IMR-90 (cell line): ENCODE data around the gene MAP7D1. TPM values are rescaled to one million over a fixed set of nuclear protein-coding genes. Genes with fewer than 3 reads are reported as not detected.

ENCODE experiments used
- ATAC-seq: fragments of 200-7000 bp; cut with Tn5 transposase; 2 replicates; pipeline ENCODE4 v1.9.1; 2020; ENCODE audit warnings: low read depth, mild to moderate bottlenecking, moderate library complexity
- BruUV-seq: library from RNA; stranded (reverse); fragments of 400-500 nt; replicated peaks from 2 replicates; lab custom pipeline; 2021; lab: Mats Ljungman, UMichigan
- CTCF ChIA-PET: fragments of 300-600 bp; formaldehyde crosslinking; extraction: SDS; loops from one replicate; lab custom pipeline; 2021; ENCODE audit warnings: antibody characterized with exemption; lab: Yijun Ruan, JAX
- POLR2A ChIA-PET: fragments of 300-600 bp; sonication (Branson Sonifier 250); formaldehyde crosslinking; loops from one replicate; lab custom pipeline; 2022; ENCODE audit warnings: antibody characterized with exemption; ENCODE audit not compliant: unreplicated experiment; lab: Charles Lee
- DNase-seq: peaks from one replicate; pipeline ENCODE4 v3.0.0; 2013
- H2AFZ ChIP-seq: replicated peaks from 2 replicates; pipeline ENCODE3; 2013; ENCODE audit warnings: low read length, mild to moderate bottlenecking; ENCODE audit not compliant: poor library complexity
- H2AK5ac ChIP-seq: 2 replicates; pipeline ENCODE4 v1.6.1; 2013; ENCODE audit warnings: low read depth, low read length, inconsistent platforms
- H2AK9ac ChIP-seq: replicated peaks from 2 replicates; pipeline ENCODE3; 2013; ENCODE audit warnings: mild to moderate bottlenecking, low read depth, low read length, moderate library complexity; ENCODE audit not compliant: poor library complexity
- H2BK120ac ChIP-seq: 2 replicates; pipeline ENCODE4 v1.6.1; 2013; ENCODE audit warnings: low read depth, low read length, inconsistent platforms
- H2BK15ac ChIP-seq: 3 replicates; pipeline ENCODE4 v1.6.1; 2013; ENCODE audit warnings: low read depth, low read length, inconsistent platforms
- H2BK20ac ChIP-seq: 2 replicates; pipeline ENCODE4 v1.6.1; 2013; ENCODE audit warnings: low read depth, mild to moderate bottlenecking, inconsistent platforms, low read length, moderate library complexity
- H2BK5ac ChIP-seq: 2 replicates; pipeline ENCODE4 v1.6.1; 2013; ENCODE audit warnings: mild to moderate bottlenecking, low read depth, low read length, inconsistent platforms; ENCODE audit not compliant: poor library complexity, severe bottlenecking
- H3K14ac ChIP-seq: replicated peaks from 2 replicates; pipeline ENCODE4 v1.6.1; 2013; ENCODE audit warnings: low read depth, low read length, inconsistent platforms
- H3K18ac ChIP-seq: 2 replicates; pipeline ENCODE4 v1.6.1; 2013; ENCODE audit warnings: low read depth, low read length, control low read depth
- H3K23ac ChIP-seq: 2 replicates; pipeline ENCODE4 v1.6.1; 2013; ENCODE audit warnings: low read depth, low read length, inconsistent platforms
- H3K27ac ChIP-seq: 2 replicates; pipeline ENCODE4 v1.5.1; 2013; ENCODE audit warnings: mild to moderate bottlenecking, control low read depth, low read length; ENCODE audit not compliant: insufficient read depth
- H3K27me3 ChIP-seq: 2 replicates; pipeline ENCODE4 v1.6.1; 2013; ENCODE audit warnings: low read length; ENCODE audit not compliant: control insufficient read depth, insufficient read depth
- H3K36me3 ChIP-seq: 2 replicates; pipeline ENCODE4 v1.6.1; 2013; ENCODE audit warnings: low read length, mixed read lengths; ENCODE audit not compliant: control insufficient read depth, insufficient read depth
- H3K4ac ChIP-seq: 2 replicates; pipeline ENCODE4 v1.6.1; 2013; ENCODE audit warnings: low read depth, low read length, inconsistent platforms
- H3K4me1 ChIP-seq: 2 replicates; pipeline ENCODE4 v1.6.1; 2013; ENCODE audit warnings: low read length, mixed read lengths; ENCODE audit not compliant: control insufficient read depth, insufficient read depth
- H3K4me2 ChIP-seq: 2 replicates; pipeline ENCODE4 v1.6.1; 2013; ENCODE audit warnings: low read depth, mild to moderate bottlenecking, control low read depth, low read length, moderate library complexity
- H3K4me3 ChIP-seq: 2 replicates; pipeline ENCODE4 v1.5.1; 2013; ENCODE audit warnings: low read depth, mild to moderate bottlenecking, control low read depth, low read length, moderate library complexity; ENCODE audit not compliant: insufficient read depth
- H3K56ac ChIP-seq: 2 replicates; pipeline ENCODE4 v1.6.1; 2013; ENCODE audit warnings: low read length, inconsistent platforms; ENCODE audit not compliant: insufficient read depth; ENCODE audit errors: extremely low read depth
- H3K79me1 ChIP-seq, 2 experiments: 2 replicates each; pipeline ENCODE4 v1.6.1; 2013; ENCODE audit warnings: low read length in 2 of 2, inconsistent platforms in 1 of 2, low read depth in 1 of 2
- H3K9ac ChIP-seq: 2 replicates; pipeline ENCODE4 v1.6.1; 2013; ENCODE audit warnings: low read depth, low read length, control low read depth
- H3K9me1 ChIP-seq: 2 replicates; pipeline ENCODE4 v1.6.1; 2013; ENCODE audit warnings: low read length, inconsistent platforms; ENCODE audit not compliant: insufficient read depth
- H3K9me3 ChIP-seq: 2 replicates; pipeline ENCODE4 v1.6.1; 2013; ENCODE audit warnings: low read length; ENCODE audit not compliant: control insufficient read depth, insufficient read depth
- H4K20me1 ChIP-seq: 2 replicates; pipeline ENCODE4 v1.6.1; 2013; ENCODE audit warnings: low read length, inconsistent platforms; ENCODE audit not compliant: insufficient read depth
- H4K5ac ChIP-seq: 2 replicates; pipeline ENCODE4 v1.6.1; 2013; ENCODE audit warnings: mild to moderate bottlenecking, low read depth, low read length, control low read depth
- H4K8ac ChIP-seq, 2 experiments: 2 replicates each; pipeline ENCODE4 v1.6.1; 2013; ENCODE audit warnings: low read depth in 2 of 2, low read length in 2 of 2, control low read depth in 1 of 2, inconsistent platforms in 1 of 2
- H4K91ac ChIP-seq: 2 replicates; pipeline ENCODE4 v1.6.1; 2013; ENCODE audit warnings: low read depth, low read length, inconsistent platforms; ENCODE audit not compliant: insufficient read depth
- CEBPB ChIP-seq: IDR thresholded peaks from 2 replicates; pipeline ENCODE4 v1.6.1; 2012; ENCODE audit warnings: low read depth, low read length, improper control_type of control experiment
- CHD1 ChIP-seq: IDR thresholded peaks from 2 replicates; pipeline ENCODE4 v1.6.1; 2012; ENCODE audit warnings: low read depth, low read length, improper control_type of control experiment
- CTCF ChIP-seq: conservative IDR thresholded peaks from 2 replicates; pipeline ENCODE4 v1.5.1; 2012; ENCODE audit warnings: mild to moderate bottlenecking, low read depth, low read length, improper control_type of control experiment
- FOS ChIP-seq: fragments of 150-350 bp; IDR thresholded peaks from 2 replicates; pipeline ENCODE4 v1.6.1; 2016; ENCODE audit warnings: low read depth, low read length
- MAZ ChIP-seq: IDR thresholded peaks from 2 replicates; pipeline ENCODE4 v1.6.1; 2012; ENCODE audit warnings: low read depth, mild to moderate bottlenecking, low read length, improper control_type of control experiment, moderate library complexity, borderline replicate concordance
- MXI1 ChIP-seq: IDR thresholded peaks from 2 replicates; pipeline ENCODE4 v1.6.1; 2012; ENCODE audit warnings: low read depth, mild to moderate bottlenecking, low read length, moderate library complexity, borderline replicate concordance
- RAD21 ChIP-seq: IDR thresholded peaks from 2 replicates; pipeline ENCODE4 v1.6.1; 2012; ENCODE audit warnings: low read length, improper control_type of control experiment
- RCOR1 ChIP-seq: IDR thresholded peaks from 2 replicates; pipeline ENCODE4 v1.6.1; 2012; ENCODE audit warnings: mild to moderate bottlenecking, low read length, improper control_type of control experiment; ENCODE audit not compliant: insufficient replicate concordance
- SMC3 ChIP-seq: fragments of 150-350 bp; IDR thresholded peaks from 2 replicates; pipeline ENCODE4 v1.6.1; 2016; ENCODE audit warnings: low read depth, mild to moderate bottlenecking, antibody characterized with exemption, low read length, moderate library complexity
- WGBS, 2 experiments: methylation state at CpG; one replicate each; pipeline versions ENCODE4 v1.1.5 to v1.1.7; 2013; ENCODE audit warnings: missing lambda C conversion rate in 2 of 2; ENCODE audit not compliant: insufficient read length in 1 of 2; ENCODE audit errors: extremely low coverage in 2 of 2; 5-methylcytosine and 5-hydroxymethylcytosine counted together
- dilution Hi-C: fragments of 300-500 bp; cut with HindIII; formaldehyde crosslinking; loops from one replicate; pipeline ENCODE4 v1.14.3; 2018; ENCODE audit warnings: low sequenced_read_pairs; ENCODE audit not compliant: unreplicated experiment
- in situ Hi-C: fragments of 300-500 bp; cut with MboI; formaldehyde crosslinking; loops from 3 replicates; pipeline ENCODE4 v1.14.3; 2019; ENCODE audit warnings: low sequenced_read_pairs, inconsistent platforms, mixed read lengths
- intact Hi-C: fragments of 100-400 bp; cut with micrococcal nuclease; formaldehyde crosslinking; loops from 2 replicates; pipeline ENCODE4 v1.10.0; 2022
- polyA plus RNA-seq, 3 experiments: library from polyadenylated mRNA; depleted of rRNA; stranded (reverse); fragments of >200 nt; gene quantifications; 2 replicates each; pipeline ENCODE4 v1.2.3, GENCODE V29; 2012; ENCODE audit warnings: low replicate concordance in 1 of 3
- total RNA-seq: library from RNA; depleted of rRNA; stranded (reverse); fragments of >200 nt; gene quantifications from 2 replicates; pipeline ENCODE4 v1.2.3, GENCODE V29; 2012
- TF ChIP-seq, protein P1 (sequence below): fragments of 150-350 bp; IDR thresholded peaks from 2 replicates; pipeline ENCODE4 v1.6.1; 2017; ENCODE audit warnings: mild to moderate bottlenecking, antibody characterized with exemption, low read length, low read depth

MAP7D1 gene
- total and polyA plus RNA-seq, 2 of the 4 experiments (the other 2 are of a cell fraction), result 32.3 to 81.9 TPM

DNA sequence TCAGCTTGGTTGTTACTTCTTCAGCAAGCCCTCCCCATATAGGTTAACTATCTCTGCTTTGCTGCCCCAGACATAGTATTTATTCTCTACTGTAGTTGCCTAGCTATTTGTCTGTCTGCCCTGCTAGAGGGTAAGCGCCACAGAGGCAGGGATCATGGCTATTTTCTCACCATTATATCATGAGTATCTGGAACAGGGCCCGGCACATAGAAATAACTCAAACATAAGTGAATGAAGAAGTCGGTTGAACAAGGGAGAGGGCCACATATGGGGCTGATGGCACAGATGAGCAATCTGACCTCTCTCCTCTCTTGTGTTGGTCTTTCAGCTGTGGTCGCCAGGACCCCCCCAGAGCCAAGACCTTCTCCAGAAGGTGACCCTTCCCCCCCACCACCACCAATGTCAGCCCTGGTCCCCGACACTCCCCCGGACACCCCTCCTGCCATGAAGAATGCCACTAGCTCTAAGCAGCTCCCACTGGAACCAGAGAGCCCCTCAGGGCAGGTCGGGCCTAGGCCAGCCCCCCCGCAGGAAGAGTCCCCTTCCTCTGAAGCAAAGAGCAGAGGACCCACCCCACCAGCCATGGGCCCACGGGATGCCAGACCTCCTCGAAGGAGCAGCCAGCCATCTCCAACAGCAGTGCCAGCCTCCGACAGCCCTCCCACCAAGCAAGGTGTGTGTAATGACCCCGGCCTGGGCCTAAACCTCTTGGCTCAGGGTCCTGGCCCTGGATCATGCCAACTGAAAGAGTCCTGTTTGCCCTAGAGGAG is 14.9 kb downstream of the MAP7D1 start:
- H3K9ac ChIP-seq, result no peak overlapping the region
- DNase-seq, result no peak
- H3K9me3 ChIP-seq, result no peaks in the 10 kb centered on the region
- no peak overlapping the region for H2AK5ac ChIP-seq
- no peak overlapping the region for H2BK20ac ChIP-seq
- H3K23ac ChIP-seq, result 0 out of 2 replicates have a peak overlapping the region, but pooled peaks have one; percentile 10
- H2AK9ac ChIP-seq, result no peak overlapping the region
- no TSS peak for BruUV-seq
- ChIA-PET CTCF (interaction anchor here (1.6 kb wide), 1 partner anchor 17 kb away, joined by 4 read pairs; no protein-coding TSS in a partner anchor), POLR2A (interaction anchor here (0.7 kb wide), 1 partner anchor 29 kb away, joined by 18 read pairs; no protein-coding TSS in a partner anchor)
- ATAC-seq, result no peak
- peaks cover 18% of the 10 kb centered on the region for H3K9me1 ChIP-seq
- no peak overlapping the region for H3K18ac ChIP-seq
- H3K27me3 ChIP-seq, result no peaks in the 10 kb centered on the region
- H3K4me3 ChIP-seq, result no peak overlapping the region
- peaks cover 61% of the 10 kb centered on the region for H3K36me3 ChIP-seq
- H4K5ac ChIP-seq, result no peak overlapping the region
- H3K14ac ChIP-seq, result no peak overlapping the region
- no peak overlapping the region for H3K4ac ChIP-seq
- no peak overlapping the region for H3K27ac ChIP-seq
- dilution Hi-C loops, result no loop called here
- H3K4me2 ChIP-seq, result no peak overlapping the region
- no peak overlapping the region; a peak in 1 of 4 replicates for H4K8ac ChIP-seq
- TF ChIP-seq CEBPB (no peak), RAD21 (no peak), RCOR1 (no peak), CTCF (no peak), MAZ (no peak), FOS (no peak), MXI1 (no peak), CHD1 (no peak), SMC3 (no peak)
- TF ChIP-seq, protein P1, sequence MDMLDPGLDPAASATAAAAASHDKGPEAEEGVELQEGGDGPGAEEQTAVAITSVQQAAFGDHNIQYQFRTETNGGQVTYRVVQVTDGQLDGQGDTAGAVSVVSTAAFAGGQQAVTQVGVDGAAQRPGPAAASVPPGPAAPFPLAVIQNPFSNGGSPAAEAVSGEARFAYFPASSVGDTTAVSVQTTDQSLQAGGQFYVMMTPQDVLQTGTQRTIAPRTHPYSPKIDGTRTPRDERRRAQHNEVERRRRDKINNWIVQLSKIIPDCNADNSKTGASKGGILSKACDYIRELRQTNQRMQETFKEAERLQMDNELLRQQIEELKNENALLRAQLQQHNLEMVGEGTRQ, result no peak
- in situ Hi-C loops, result no loop called here
- H2BK15ac ChIP-seq, result no peak overlapping the region
- H4K91ac ChIP-seq, result no peak overlapping the region
- peaks cover 9% of the 10 kb centered on the region for H3K4me1 ChIP-seq
- no peak overlapping the region for H2BK120ac ChIP-seq
- no peak overlapping the region for H3K56ac ChIP-seq
- no peak overlapping the region for H2AFZ ChIP-seq
- WGBS, 2 experiments, result no CpG with 5 or more reads among the region's 12 CpGs
- intact Hi-C loops, result no loop called here
- H4K20me1 ChIP-seq, result peaks cover 92% of the 10 kb centered on the region
- H2BK5ac ChIP-seq, result no peak overlapping the region
- peaks cover 39 to 81% of the 10 kb centered on the region in 2 experiments for H3K79me1 ChIP-seq
